H1 (cell line): ENCODE results near the gene PTCHD4. TPM values are rescaled to one million over a fixed set of nuclear protein-coding genes. Genes with fewer than 3 reads are reported as not detected.

Source experiments
- CHD1 ChIP-seq: IDR thresholded peaks from 2 replicates; pipeline ENCODE4 v1.6.1; 2012; ENCODE audit warnings: low read depth, low read length, improper control_type of control experiment
- RBBP5 ChIP-seq: IDR thresholded peaks from 2 replicates; pipeline ENCODE4 v1.7.1; 2012; ENCODE audit warnings: low read depth, mild to moderate bottlenecking, inconsistent platforms, low read length, moderate library complexity, borderline replicate concordance
- TCF12 ChIP-seq: IDR thresholded peaks from 2 replicates; pipeline ENCODE4 v1.6.1; 2011; ENCODE audit warnings: low read depth, mild to moderate bottlenecking, low read length
- polyA plus RNA-seq, 7 experiments: library from polyadenylated mRNA; depleted of rRNA in 3 of 7; stranded (reverse) in 5 of 7; unstranded in 2 of 7; fragments of >200 nt in 5 of 7; fragments of 200-250 nt in 2 of 7; gene quantifications; 1 replicate in 5 of 7; 2 replicates in 1 of 7; 4 replicates in 1 of 7; pipeline versions ENCODE4 v1.2.1 to v1.2.3, GENCODE V29; 2011 to 2013; ENCODE audit warnings: missing spikeins in 2 of 7, mixed read lengths in 2 of 7
- total RNA-seq: library from RNA; stranded (reverse); fragmentation: NEBNext Ultra II Directional; extraction: Animal tissue kit (Norgen Biotek cat#: 25700); gene quantifications from 2 replicates; pipeline ENCODE4 v1.2.1, GENCODE V29; 2021

Gene PTCHD4
- total and polyA plus RNA-seq, 2 of the 8 experiments (the other 6 are each of a cell fraction or from before 2014, with no cell fraction given): 0.17 to 0.37 TPM

GRCh38 chr6:48085131-48085741 is 25.8 kb downstream of the PTCHD4 start (continued):
- TF ChIP-seq TCF12 (no peak), RBBP5 (no peak), CHD1 (no peak)
